PC-3 (cell line): ENCODE results near the gene PDGFC. TPM values are rescaled to one million over a fixed set of nuclear protein-coding genes. Genes with fewer than 3 reads are reported as not detected.

Experiments used
- ATAC-seq: fragments of 200-7000 bp; cut with Tn5 transposase; 2 replicates; pipeline ENCODE4 v1.9.1; 2020; ENCODE audit warnings: mild to moderate bottlenecking, moderate library complexity
- BruUV-seq: library from RNA; stranded (reverse); fragments of 400-500 nt; replicated peaks from 2 replicates; lab custom pipeline; 2021; lab: Mats Ljungman, UMichigan
- CTCF ChIA-PET: fragments of 300-600 bp; sonication (Branson Sonifier 250); formaldehyde crosslinking; loops from one replicate; lab custom pipeline; 2022; ENCODE audit warnings: antibody characterized with exemption; lab: Charles Lee
- POLR2A ChIA-PET: fragments of 300-600 bp; sonication (Branson Sonifier 250); formaldehyde crosslinking; loops from one replicate; lab custom pipeline; 2022; ENCODE audit warnings: antibody characterized with exemption; ENCODE audit not compliant: unreplicated experiment; lab: Charles Lee
- DNase-seq: peaks from one replicate; pipeline ENCODE4 v3.0.0-alpha.2; 2015
- H2AFZ ChIP-seq: fragments of 300-600 bp; sonication (generic); 2 replicates; pipeline ENCODE4 v1.6.0; 2016; ENCODE audit warnings: antibody characterized with exemption, low read length
- H3F3A ChIP-seq: fragments of 300-600 bp; sonication (generic); one replicate; pipeline ENCODE4 v1.6.0; 2017; ENCODE audit warnings: antibody characterized with exemption, low read length, control low read depth, mild to moderate bottlenecking; ENCODE audit not compliant: unreplicated experiment
- H3K27ac ChIP-seq: fragments of 300-600 bp; sonication (generic); 2 replicates; pipeline ENCODE4 v1.5.1; 2016; ENCODE audit warnings: mild to moderate bottlenecking, low read length
- H3K27me3 ChIP-seq: fragments of 300-600 bp; sonication (generic); 2 replicates; pipeline ENCODE4 v1.6.1; 2016; ENCODE audit warnings: low read length, mixed read lengths
- H3K36me3 ChIP-seq: fragments of 300-600 bp; sonication (generic); 2 replicates; pipeline ENCODE4 v1.6.1; 2016; ENCODE audit warnings: low read depth, mixed run types, low read length, mixed read lengths
- H3K4me1 ChIP-seq: fragments of 300-600 bp; sonication (generic); 2 replicates; pipeline ENCODE4 v1.5.1; 2016; ENCODE audit warnings: low read length; ENCODE audit not compliant: insufficient read depth
- H3K4me2 ChIP-seq: fragments of 300-600 bp; sonication (generic); 2 replicates; pipeline ENCODE4 v1.6.0; 2016; ENCODE audit warnings: low read length
- H3K4me3 ChIP-seq: fragments of 300-600 bp; sonication (generic); 2 replicates; pipeline ENCODE4 v1.5.1; 2016; ENCODE audit warnings: mild to moderate bottlenecking, low read length, mixed read lengths
- H3K79me2 ChIP-seq: fragments of 300-600 bp; sonication (generic); 2 replicates; pipeline ENCODE4 v1.6.1; 2017; ENCODE audit warnings: low read length, mixed read lengths
- H3K9ac ChIP-seq: fragments of 300-600 bp; sonication (generic); 2 replicates; pipeline ENCODE4 v1.6.0; 2016; ENCODE audit warnings: mild to moderate bottlenecking, low read length
- H3K9me2 ChIP-seq: fragments of 300-600 bp; sonication (generic); replicated peaks from 2 replicates; pipeline ENCODE4 v1.6.1; 2016; ENCODE audit warnings: mixed run types, low read length, mixed read lengths
- H3K9me3 ChIP-seq: fragments of 300-600 bp; sonication (generic); 2 replicates; pipeline ENCODE4 v1.6.1; 2016; ENCODE audit warnings: low read length, mixed read lengths
- H4K20me1 ChIP-seq: fragments of 300-600 bp; sonication (generic); 2 replicates; pipeline ENCODE4 v1.6.1; 2016; ENCODE audit warnings: low read length, mixed read lengths
- CTCF ChIP-seq: fragments of 300-600 bp; sonication (generic); conservative IDR thresholded peaks from 2 replicates; pipeline ENCODE4 v1.5.1; 2017; ENCODE audit warnings: antibody characterized with exemption, low read depth, mild to moderate bottlenecking, low read length
- EZH2 ChIP-seq: fragments of 300-600 bp; sonication (generic); IDR thresholded peaks from one replicate; pipeline ENCODE4 v1.6.1; 2017; ENCODE audit warnings: antibody characterized with exemption, mild to moderate bottlenecking, low read length; ENCODE audit not compliant: unreplicated experiment
- EZH2phosphoT487 ChIP-seq: fragments of 300-600 bp; sonication (generic); IDR thresholded peaks from 2 replicates; pipeline ENCODE4 v1.6.1; 2018; ENCODE audit warnings: mild to moderate bottlenecking, antibody characterized with exemption, low read length, borderline replicate concordance
- intact Hi-C: fragments of 100-400 bp; cut with micrococcal nuclease; formaldehyde crosslinking; loops from 2 replicates; pipeline ENCODE4 v1.9.0; 2023
- total RNA-seq: library from RNA; depleted of rRNA; stranded (reverse); fragments of >200 nt; gene quantifications from 2 replicates; pipeline ENCODE4 v1.2.3, GENCODE V29; 2014

Gene PDGFC
- total RNA-seq, 1 experiment from 2014 or later, result 23.0 TPM

GRCh38 chr4:156786713-156787112 lies 184.9 kb downstream of the PDGFC start:
- H3K36me3 ChIP-seq, result no peaks in the 10 kb centered on the region
- no peak overlapping the region for H3K4me2 ChIP-seq
- CTCF ChIA-PET, result no interaction called here
- ATAC-seq (no peak), DNase-seq (no peak)
- intact Hi-C loops, result no loop called here
- no peak overlapping the region for H3K27ac ChIP-seq
- H3F3A ChIP-seq, result no peaks in the 10 kb centered on the region
- POLR2A ChIA-PET, result no interaction called here
- peaks cover 6% of the 10 kb centered on the region; the same call in 1 of the 2 replicates for H3K79me2 ChIP-seq
- H3K9me3 ChIP-seq, result no peaks in the 10 kb centered on the region
- H2AFZ ChIP-seq, result no peak overlapping the region
- H3K4me1 ChIP-seq, result peaks cover 50% of the 10 kb centered on the region
- no peak overlapping the region for H3K9ac ChIP-seq
- H3K9me2 ChIP-seq, result no peaks in the 10 kb centered on the region
- no peak for TF ChIP-seq EZH2phosphoT487
- no peak for TF ChIP-seq CTCF
- TF ChIP-seq EZH2, result no peak
- no peak overlapping the region for H3K4me3 ChIP-seq
- no TSS peak for BruUV-seq
- no peaks in the 10 kb centered on the region for H4K20me1 ChIP-seq
- no peaks in the 10 kb centered on the region for H3K27me3 ChIP-seq

GRCh38 chr4:156784970-156785369 lies 186.6 kb downstream of the PDGFC start:
- no peak overlapping the region for H2AFZ ChIP-seq
- no peak overlapping the region for H3K4me2 ChIP-seq
- no peaks in the 10 kb centered on the region for H3K27me3 ChIP-seq
- TF ChIP-seq EZH2, result no peak
- TF ChIP-seq EZH2phosphoT487, result no peak
- no peak for TF ChIP-seq CTCF
- no peak overlapping the region for H3K4me3 ChIP-seq
- H3K9me2 ChIP-seq, result no peaks in the 10 kb centered on the region
- no peak overlapping the region for H3K9ac ChIP-seq
- no peaks in the 10 kb centered on the region for H4K20me1 ChIP-seq
- POLR2A ChIA-PET, result interaction anchor here (0.7 kb wide), 1 partner anchor 33 kb away, joined by 3 read pairs; no protein-coding TSS in a partner anchor
- no peak overlapping the region for H3K27ac ChIP-seq
- peaks cover under 1% of the 10 kb centered on the region; the same call in 1 of the 2 replicates for H3K79me2 ChIP-seq
- ATAC-seq (peak; percentile 79), DNase-seq (peak; percentile 53)
- no peaks in the 10 kb centered on the region for H3K36me3 ChIP-seq
- intact Hi-C loops, result no loop called here
- peaks cover 44% of the 10 kb centered on the region for H3K4me1 ChIP-seq
- BruUV-seq, result no TSS peak
- no peaks in the 10 kb centered on the region for H3K9me3 ChIP-seq
- CTCF ChIA-PET, result no interaction called here
- no peaks in the 10 kb centered on the region for H3F3A ChIP-seq

GRCh38 chr4:156783966-156784365 lies 187.6 kb downstream of the PDGFC start:
- ChIA-PET CTCF (interaction anchor here (0.6 kb wide), 1 partner anchor 12 kb away, joined by 3 read pairs; no protein-coding TSS in a partner anchor), POLR2A (no interaction called here)
- Histone ChIP-seq H3K36me3 (no peaks in the 10 kb centered on the region), H3K4me3 (no peak overlapping the region), H4K20me1 (no peaks in the 10 kb centered on the region), H3K79me2 (no peaks in the 10 kb centered on the region; the same call in 1 of the 2 replicates), H3K27me3 (no peaks in the 10 kb centered on the region), H3K4me1 (peaks cover 49% of the 10 kb centered on the region), H3F3A (peaks cover 4% of the 10 kb centered on the region), H3K9me3 (no peaks in the 10 kb centered on the region), H3K9me2 (no peaks in the 10 kb centered on the region), H3K27ac (no peak overlapping the region), H3K4me2 (no peak overlapping the region), H3K9ac (no peak overlapping the region), H2AFZ (no peak overlapping the region)
- ATAC-seq (no peak), DNase-seq (no peak)
- no peak for TF ChIP-seq EZH2
- intact Hi-C loops, result no loop called here
- BruUV-seq, result no TSS peak
